Activated T-cell treated with anti-CD3 and anti-CD28 coated beads, Interleukin-2, amount 50 U/mL, for 4 hours (primary cell): ENCODE data around the gene BMAL1. TPM values are rescaled to one million over a fixed set of nuclear protein-coding genes. Genes with fewer than 3 reads are reported as not detected.

Experiments
- ATAC-seq, 2 donors: fragments of 200-7000 bp; cut with Tn5 transposase; one replicate each; pipeline ENCODE4 v1.10.0; 2021
- DNase-seq: peaks from one replicate; pipeline ENCODE4 v3.0.0-alpha.2; 2020
- H3K27me3 Mint-ChIP-seq: one replicate; pipeline ENCODE4 v1.8.0; 2021; ENCODE audit warnings: low read depth, mixed read lengths
- H3K36me3 Mint-ChIP-seq: one replicate; pipeline ENCODE4 v1.8.0; 2022; ENCODE audit warnings: mixed read lengths; ENCODE audit not compliant: insufficient read depth
- H3K4me1 Mint-ChIP-seq: one replicate; pipeline ENCODE4 v1.8.0; 2021; ENCODE audit warnings: low read depth, mixed read lengths
- H3K4me3 Mint-ChIP-seq: one replicate; pipeline ENCODE4 v1.8.0; 2021; ENCODE audit warnings: mild to moderate bottlenecking, moderate library complexity, mixed read lengths
- H3K9me3 Mint-ChIP-seq: one replicate; pipeline ENCODE4 v1.8.0; 2021; ENCODE audit warnings: mixed read lengths
- total RNA-seq, 3 donors: library from RNA; stranded (reverse); gene quantifications; one replicate each; pipeline ENCODE4 v1.2.1, GENCODE V29; 2021

Gene BMAL1
- total RNA-seq, 3 donors from 2014 or later: 8.8 to 15.5 (median 14.0) TPM

GRCh38 chr11:13310443-13310842, 32.9 kb downstream of the BMAL1 start:
- Mint-ChIP-seq H3K27me3 (no peaks in the 10 kb centered on the region), H3K4me1 (peaks cover 52% of the 10 kb centered on the region), H3K36me3 (peaks cover 29% of the 10 kb centered on the region), H3K4me3 (no peak overlapping the region), H3K9me3 (no peaks in the 10 kb centered on the region)
- DNase-seq: no peak
- no peak for ATAC-seq

GRCh38 chr11:13311570-13311969, 34.0 kb downstream of the BMAL1 start:
- H3K4me1 Mint-ChIP-seq: peaks cover 63% of the 10 kb centered on the region
- H3K4me3 Mint-ChIP-seq: no peak overlapping the region
- H3K36me3 Mint-ChIP-seq: peaks cover 29% of the 10 kb centered on the region
- no peaks in the 10 kb centered on the region for H3K9me3 Mint-ChIP-seq
- ATAC-seq (no peak), DNase-seq (no peak)
- H3K27me3 Mint-ChIP-seq: no peaks in the 10 kb centered on the region

DNA sequence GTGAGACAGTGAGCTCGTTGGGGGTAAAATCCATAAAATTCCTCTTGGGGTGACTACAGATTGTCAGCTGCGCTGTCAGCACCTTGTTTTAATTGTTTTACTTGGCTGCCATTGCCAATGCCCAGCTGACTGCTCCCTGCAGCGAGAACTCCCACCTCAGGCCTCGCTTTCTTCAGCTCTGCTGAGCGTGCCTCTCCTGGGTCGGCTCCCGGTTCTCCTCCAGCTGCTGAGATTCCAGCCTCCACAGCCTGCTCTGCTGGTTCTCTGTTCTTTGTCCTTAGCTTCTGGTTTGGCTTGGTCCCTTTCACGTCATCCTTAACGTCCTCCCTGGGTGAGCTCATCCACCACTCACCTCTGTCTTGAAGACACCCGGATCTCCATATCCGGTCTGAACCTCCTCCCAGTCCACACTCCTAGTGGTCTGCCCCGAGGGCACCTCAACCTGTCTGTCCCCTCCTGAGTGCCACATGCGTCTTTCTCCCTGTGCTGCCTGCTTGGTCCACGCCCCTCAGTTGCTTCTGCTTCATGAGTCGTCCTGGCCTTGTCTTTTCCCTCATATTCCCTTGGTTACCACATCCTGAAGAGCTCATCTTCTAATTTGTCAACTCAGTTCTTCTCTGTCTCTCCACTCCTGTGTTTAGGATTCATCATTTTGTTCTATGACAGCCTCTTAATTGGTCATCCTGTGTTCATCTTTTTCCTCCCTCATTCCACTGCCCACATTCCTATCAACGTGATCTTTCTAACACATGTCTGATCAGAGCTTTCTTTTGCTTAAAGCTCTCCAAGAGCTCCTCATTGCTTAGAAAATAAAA, 35.6 kb downstream of the BMAL1 start:
- peaks cover 29% of the 10 kb centered on the region for H3K36me3 Mint-ChIP-seq
- no peak for ATAC-seq
- H3K4me3 Mint-ChIP-seq: no peak overlapping the region
- H3K4me1 Mint-ChIP-seq: peaks cover 78% of the 10 kb centered on the region
- no peaks in the 10 kb centered on the region for H3K27me3 Mint-ChIP-seq
- no peaks in the 10 kb centered on the region for H3K9me3 Mint-ChIP-seq
- DNase-seq: no peak

GRCh38 chr11:13314676-13315394, 37.2 kb downstream of the BMAL1 start:
- Mint-ChIP-seq H3K36me3 (peaks cover 28% of the 10 kb centered on the region), H3K9me3 (no peaks in the 10 kb centered on the region), H3K4me1 (peaks cover 84% of the 10 kb centered on the region), H3K27me3 (no peaks in the 10 kb centered on the region), H3K4me3 (no peak overlapping the region)
- no peak for ATAC-seq
- no peak for DNase-seq

DNA sequence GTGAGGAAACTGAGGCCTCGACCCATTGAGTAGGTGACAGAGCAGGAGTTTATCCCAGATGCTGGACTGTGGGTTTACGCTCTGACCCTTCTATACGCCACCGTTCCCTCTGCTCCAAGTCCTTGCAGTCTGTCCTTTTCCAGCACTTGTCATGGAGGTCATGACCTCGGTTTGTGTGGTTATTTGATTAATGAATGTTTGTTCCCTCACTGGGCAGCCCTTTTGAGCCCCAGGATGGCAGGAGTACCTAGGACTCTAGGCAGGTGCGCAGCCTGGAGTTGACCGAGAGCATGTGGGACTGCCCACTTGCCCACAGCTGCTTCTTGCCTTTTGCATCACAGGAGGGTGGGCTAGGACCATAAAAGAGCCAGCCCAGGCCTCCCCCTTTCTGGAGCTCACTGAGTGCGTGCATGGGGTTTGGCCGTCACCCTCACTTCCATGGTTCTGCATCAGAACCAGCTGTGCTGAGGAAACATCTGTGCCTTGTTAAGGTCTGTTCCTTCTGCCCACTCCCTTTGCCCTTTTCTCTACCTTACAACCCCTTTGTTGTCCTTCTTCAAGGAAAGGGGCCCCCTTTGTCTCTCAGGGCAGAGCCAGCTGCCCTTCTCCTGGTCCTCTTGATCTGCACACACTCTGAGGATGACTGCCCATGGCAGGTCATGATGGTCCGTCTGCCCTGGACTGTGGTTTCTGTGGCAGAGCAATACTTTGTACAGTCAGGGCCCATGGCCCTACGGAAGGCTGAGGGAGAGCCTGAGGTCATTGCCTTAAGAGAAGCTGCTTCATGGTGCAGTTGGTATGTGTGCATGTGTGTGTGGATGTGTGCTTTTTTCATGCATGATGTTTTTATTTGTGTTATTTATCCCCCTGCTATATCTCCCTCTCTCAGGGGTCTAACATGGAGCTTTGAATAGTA, 38.2 kb downstream of the BMAL1 start:
- H3K27me3 Mint-ChIP-seq: no peaks in the 10 kb centered on the region
- peaks cover 22% of the 10 kb centered on the region for H3K36me3 Mint-ChIP-seq
- DNase-seq (no peak), ATAC-seq (no peak)
- H3K4me3 Mint-ChIP-seq: no peak overlapping the region
- H3K4me1 Mint-ChIP-seq: peaks cover 84% of the 10 kb centered on the region
- no peaks in the 10 kb centered on the region for H3K9me3 Mint-ChIP-seq

DNA sequence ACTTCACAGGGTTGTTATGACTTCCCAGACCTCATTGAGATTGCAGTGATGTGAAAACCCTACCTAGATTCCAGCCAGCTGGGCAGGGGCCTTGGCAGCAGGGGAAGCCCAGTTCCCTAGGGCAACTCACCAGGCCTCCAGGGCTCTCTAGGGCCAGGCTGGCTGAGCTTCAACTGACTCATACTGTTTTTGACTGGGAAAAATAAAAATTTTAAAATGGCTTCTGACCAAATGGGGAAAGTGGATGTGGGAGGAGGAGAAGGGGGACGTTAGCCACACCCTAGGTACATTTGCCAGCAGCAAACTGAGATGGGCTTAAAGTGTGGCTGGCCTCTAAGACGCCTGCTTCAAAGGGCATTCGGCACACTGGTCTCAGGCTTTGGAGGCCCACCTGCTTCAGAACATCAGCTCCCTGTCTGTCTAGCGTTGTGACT, 39.0 kb downstream of the BMAL1 start:
- peaks cover 14% of the 10 kb centered on the region for H3K36me3 Mint-ChIP-seq
- H3K4me3 Mint-ChIP-seq: no peak overlapping the region

GRCh38 chr11:13317293-13318080, 39.9 kb downstream of the BMAL1 start:
- Mint-ChIP-seq H3K9me3 (no peaks in the 10 kb centered on the region), H3K36me3 (peaks cover 8% of the 10 kb centered on the region), H3K4me3 (no peak overlapping the region), H3K27me3 (no peaks in the 10 kb centered on the region), H3K4me1 (peaks cover 76% of the 10 kb centered on the region)
- ATAC-seq (no peak), DNase-seq (no peak)

More for the DNA sequence above, 39.0 kb downstream of the BMAL1 start:
- Mint-ChIP-seq H3K9me3 (no peaks in the 10 kb centered on the region), H3K27me3 (no peaks in the 10 kb centered on the region), H3K4me1 (peaks cover 78% of the 10 kb centered on the region)
- ATAC-seq: peak in 1 of 2 donors; percentile 46
- no peak for DNase-seq

DNA sequence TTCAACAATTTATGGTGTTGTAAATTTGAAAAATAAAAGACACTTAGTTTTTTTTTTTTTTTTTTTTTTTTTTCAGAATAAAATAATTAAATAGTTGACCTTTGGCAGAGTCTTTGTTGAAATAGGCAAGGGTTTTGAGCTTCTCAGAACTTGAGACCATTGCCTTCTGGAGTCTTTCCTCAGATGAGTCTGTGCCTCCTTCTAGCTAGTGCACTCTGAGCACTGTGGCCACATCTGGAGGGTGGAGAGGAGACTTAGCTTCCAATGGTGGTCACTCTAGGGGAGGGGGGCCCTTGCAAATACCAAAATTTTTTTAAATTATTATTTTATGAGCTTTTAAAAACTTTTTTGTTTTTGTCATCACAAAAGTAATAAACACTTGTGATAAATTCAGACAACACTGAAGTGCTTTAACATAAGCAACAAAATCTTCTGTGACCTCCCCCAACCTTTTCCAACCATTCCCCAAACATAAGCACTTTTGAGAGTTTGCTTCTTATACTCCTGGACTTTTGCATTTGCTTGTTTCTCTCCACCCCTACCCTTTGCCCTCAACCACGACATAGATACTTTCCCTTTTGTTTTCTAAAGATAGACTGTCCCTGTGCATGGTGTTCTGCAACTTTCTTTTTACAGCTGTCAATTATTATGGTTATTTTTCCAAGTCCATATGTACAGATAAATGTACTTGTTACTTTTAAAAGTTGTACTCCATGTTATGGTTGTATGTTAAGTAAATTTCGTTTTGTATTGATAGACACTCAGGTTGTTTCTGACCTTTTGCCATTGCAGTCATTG, 41.1 kb downstream of the BMAL1 start:
- no peaks in the 10 kb centered on the region for H3K27me3 Mint-ChIP-seq
- H3K4me1 Mint-ChIP-seq: peaks cover 64% of the 10 kb centered on the region
- peak overlapping the region; percentile 6 for H3K4me3 Mint-ChIP-seq
- DNase-seq (no peak), ATAC-seq (peak; percentile 61)
- H3K36me3 Mint-ChIP-seq: peaks cover 3% of the 10 kb centered on the region
- no peaks in the 10 kb centered on the region for H3K9me3 Mint-ChIP-seq

DNA sequence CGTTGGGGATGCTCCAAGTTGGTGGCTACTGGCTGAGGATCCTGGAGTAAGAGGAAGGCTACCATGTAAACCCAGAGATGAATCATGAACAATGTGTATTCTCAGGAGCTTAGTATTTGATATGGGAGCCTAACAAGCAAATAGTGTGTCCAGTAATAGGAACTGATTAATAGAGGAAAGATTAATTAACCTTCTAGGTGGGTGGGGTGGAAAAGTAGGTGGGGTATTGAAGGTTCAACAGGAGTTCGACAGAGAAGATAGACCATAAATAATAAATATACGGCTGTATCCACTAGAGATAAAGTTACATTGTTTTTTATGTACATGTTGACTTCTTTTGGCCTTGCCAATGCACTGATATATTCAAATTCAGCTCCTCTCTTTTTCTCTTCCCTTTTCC, 43.1 kb downstream of the BMAL1 start:
- H3K4me3 Mint-ChIP-seq: no peak overlapping the region
- no peaks in the 10 kb centered on the region for H3K27me3 Mint-ChIP-seq
- no peak for DNase-seq
- no peak for ATAC-seq
- H3K36me3 Mint-ChIP-seq: peaks cover 8% of the 10 kb centered on the region
- no peaks in the 10 kb centered on the region for H3K9me3 Mint-ChIP-seq
- peaks cover 56% of the 10 kb centered on the region for H3K4me1 Mint-ChIP-seq

DNA sequence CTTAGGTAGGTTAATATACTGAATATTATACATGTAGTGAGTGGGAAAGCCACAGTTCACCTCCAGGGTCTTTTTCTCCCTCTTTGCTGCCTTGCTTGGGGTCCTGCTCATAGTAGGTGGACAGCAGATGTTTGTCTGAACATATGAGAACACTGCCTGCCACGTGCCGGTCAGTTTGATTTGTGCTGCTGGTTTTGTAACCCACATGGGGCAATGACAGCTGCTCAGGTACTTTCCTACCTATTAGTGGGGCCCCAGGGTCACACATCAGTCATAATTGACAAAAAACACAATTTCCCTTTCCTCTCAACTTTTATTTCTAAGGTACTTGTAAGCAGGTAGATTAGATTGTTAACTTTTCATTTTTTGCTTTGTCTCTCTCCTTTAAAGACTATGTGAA, 43.8 kb downstream of the BMAL1 start:
- ATAC-seq (no peak), DNase-seq (no peak)
- H3K4me3 Mint-ChIP-seq: no peak overlapping the region
- no peaks in the 10 kb centered on the region for H3K9me3 Mint-ChIP-seq
- no peaks in the 10 kb centered on the region for H3K27me3 Mint-ChIP-seq
- peaks cover 8% of the 10 kb centered on the region for H3K36me3 Mint-ChIP-seq
- peaks cover 49% of the 10 kb centered on the region for H3K4me1 Mint-ChIP-seq

GRCh38 chr11:13324141-13324540, 46.6 kb downstream of the BMAL1 start:
- Mint-ChIP-seq H3K4me3 (no peak overlapping the region), H3K36me3 (peaks cover 19% of the 10 kb centered on the region), H3K4me1 (peaks cover 39% of the 10 kb centered on the region), H3K9me3 (no peaks in the 10 kb centered on the region), H3K27me3 (no peaks in the 10 kb centered on the region)
- no peak for DNase-seq
- no peak for ATAC-seq

GRCh38 chr11:13324709-13325108, 47.1 kb downstream of the BMAL1 start:
- peaks cover 22% of the 10 kb centered on the region for H3K36me3 Mint-ChIP-seq
- no peaks in the 10 kb centered on the region for H3K9me3 Mint-ChIP-seq
- no peak for DNase-seq
- no peaks in the 10 kb centered on the region for H3K27me3 Mint-ChIP-seq
- no peak for ATAC-seq
- H3K4me3 Mint-ChIP-seq: no peak overlapping the region
- H3K4me1 Mint-ChIP-seq: peaks cover 43% of the 10 kb centered on the region

DNA sequence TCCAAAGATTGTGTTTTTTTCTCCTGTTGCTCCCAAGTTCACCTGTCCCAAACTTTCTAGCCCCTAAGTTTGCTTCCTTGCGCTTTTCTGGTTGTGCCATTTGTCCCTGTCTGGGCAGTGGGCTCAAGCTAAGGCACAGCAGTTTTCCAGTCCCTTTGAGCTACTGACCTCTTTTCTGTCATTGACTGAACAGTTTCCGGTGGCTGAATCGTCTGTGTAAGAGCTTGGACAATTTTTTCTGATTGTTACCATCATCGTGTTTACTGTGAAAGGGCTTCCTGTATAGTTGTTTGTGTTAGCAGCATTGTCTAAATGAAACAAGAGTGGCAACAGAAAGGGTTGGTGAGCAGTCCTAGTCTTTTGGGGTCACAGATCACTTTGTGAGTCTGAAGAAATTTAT, 49.8 kb downstream of the BMAL1 start:
- H3K4me3 Mint-ChIP-seq: no peak overlapping the region
- H3K4me1 Mint-ChIP-seq: peaks cover 54% of the 10 kb centered on the region

More for the DNA sequence above, 49.8 kb downstream of the BMAL1 start:
- Mint-ChIP-seq H3K27me3 (no peaks in the 10 kb centered on the region), H3K36me3 (peaks cover 24% of the 10 kb centered on the region), H3K9me3 (no peaks in the 10 kb centered on the region)
- ATAC-seq (no peak), DNase-seq (no peak)
